Measurements from ENCODE around the gene TMEM45B.
"Not testable (repeated sequence)": the region's sequence is repeated elsewhere in the genome, so short reads cannot be mapped to it uniquely, and the experiment has no call there.

The TMEM45B gene

DNA sequence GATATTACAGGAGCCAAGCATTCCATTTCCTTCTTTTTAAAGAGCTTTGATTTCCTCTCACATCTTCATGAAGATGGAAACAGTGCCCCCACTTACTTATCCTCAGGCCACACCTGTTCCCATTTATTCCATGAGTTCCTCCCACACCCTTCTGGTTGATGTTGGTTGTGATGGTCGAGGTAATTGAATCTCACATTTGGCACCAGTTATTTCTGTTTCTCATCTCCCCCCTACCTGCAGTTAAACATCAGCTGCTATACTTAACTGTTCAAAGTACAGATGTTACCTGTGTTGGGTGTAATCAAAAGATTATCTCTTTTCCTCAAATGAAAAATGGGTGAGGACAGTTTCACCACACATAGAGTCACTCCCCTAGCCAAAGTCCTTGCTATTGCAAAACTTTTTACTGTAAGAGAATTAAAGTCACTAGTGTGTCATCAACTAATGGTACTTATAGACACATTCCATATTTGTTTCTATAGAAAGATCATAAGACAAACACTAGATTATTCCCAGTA is 1.9 kb downstream of the TMEM45B start:
- H3K4me2 ChIP-seq (ENCODE audit: low read length) = no peak overlapping the region
- no peak for TF ChIP-seq EZH2phosphoT487 (IDR thresholded peaks at IDR 0.05; ENCODE audit: low read depth)
- TF ChIP-seq, protein P1, sequence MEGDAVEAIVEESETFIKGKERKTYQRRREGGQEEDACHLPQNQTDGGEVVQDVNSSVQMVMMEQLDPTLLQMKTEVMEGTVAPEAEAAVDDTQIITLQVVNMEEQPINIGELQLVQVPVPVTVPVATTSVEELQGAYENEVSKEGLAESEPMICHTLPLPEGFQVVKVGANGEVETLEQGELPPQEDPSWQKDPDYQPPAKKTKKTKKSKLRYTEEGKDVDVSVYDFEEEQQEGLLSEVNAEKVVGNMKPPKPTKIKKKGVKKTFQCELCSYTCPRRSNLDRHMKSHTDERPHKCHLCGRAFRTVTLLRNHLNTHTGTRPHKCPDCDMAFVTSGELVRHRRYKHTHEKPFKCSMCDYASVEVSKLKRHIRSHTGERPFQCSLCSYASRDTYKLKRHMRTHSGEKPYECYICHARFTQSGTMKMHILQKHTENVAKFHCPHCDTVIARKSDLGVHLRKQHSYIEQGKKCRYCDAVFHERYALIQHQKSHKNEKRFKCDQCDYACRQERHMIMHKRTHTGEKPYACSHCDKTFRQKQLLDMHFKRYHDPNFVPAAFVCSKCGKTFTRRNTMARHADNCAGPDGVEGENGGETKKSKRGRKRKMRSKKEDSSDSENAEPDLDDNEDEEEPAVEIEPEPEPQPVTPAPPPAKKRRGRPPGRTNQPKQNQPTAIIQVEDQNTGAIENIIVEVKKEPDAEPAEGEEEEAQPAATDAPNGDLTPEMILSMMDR (IDR thresholded peaks at IDR 0.05; ENCODE audit: low read depth, low read length) = no peak
- H3K27me3 ChIP-seq (ENCODE audit: low read depth, low read length) = no peaks in the 10 kb centered on the region
- no peaks in the 10 kb centered on the region for H4K20me1 ChIP-seq (ENCODE audit: insufficient read depth, low read length)
- H3K79me2 ChIP-seq (ENCODE audit: low read length) = no peaks in the 10 kb centered on the region
- H3K27ac ChIP-seq (ENCODE audit: low read length) = no peak overlapping the region
- H2AFZ ChIP-seq (ENCODE audit: low read depth, low read length) = no peak overlapping the region
- no peaks in the 10 kb centered on the region for H3K4me1 ChIP-seq (ENCODE audit: low read length)
- H3K9me3 ChIP-seq (ENCODE audit: insufficient read depth, low read length) = no peaks in the 10 kb centered on the region
- no peak overlapping the region for H3K9ac ChIP-seq (ENCODE audit: low read length)
- H3K4me3 ChIP-seq (ENCODE audit: low read length) = no peak overlapping the region
- H3K36me3 ChIP-seq (replicated peaks; ENCODE audit: low read depth, low read length) = no peaks in the 10 kb centered on the region

DNA sequence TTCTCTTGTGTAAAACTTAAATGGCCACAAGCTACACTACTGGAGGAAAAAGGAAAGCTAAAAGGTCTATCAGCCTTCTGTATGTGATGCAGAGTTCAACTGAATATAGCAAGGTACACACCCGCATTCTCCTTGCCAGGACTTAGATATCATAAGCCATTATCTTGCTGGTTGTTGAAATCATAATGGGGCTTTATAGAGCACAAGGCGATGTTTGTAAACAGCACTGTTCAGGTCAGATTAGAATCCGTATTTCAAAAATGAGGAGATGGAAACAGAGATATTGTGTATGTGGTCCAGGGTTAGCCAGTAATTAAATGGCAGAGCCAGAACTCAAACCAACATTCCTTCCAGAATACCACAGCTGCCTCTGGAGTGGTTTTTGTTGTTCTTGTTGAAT is 2.6 kb downstream of the TMEM45B start:
- not testable (repeated sequence) for H3K4me1 ChIP-seq (ENCODE audit: low read length); H3K27me3 ChIP-seq (ENCODE audit: low read depth, low read length); H3K9ac ChIP-seq (ENCODE audit: low read length); H3K4me3 ChIP-seq (ENCODE audit: low read length); H2AFZ ChIP-seq (ENCODE audit: low read depth, low read length); H3K9me3 ChIP-seq (ENCODE audit: insufficient read depth, low read length); H3K27ac ChIP-seq (ENCODE audit: low read length); H4K20me1 ChIP-seq (ENCODE audit: insufficient read depth, low read length); H3K4me2 ChIP-seq (ENCODE audit: low read length); H3K79me2 ChIP-seq (ENCODE audit: low read length); H3K36me3 ChIP-seq (replicated peaks; ENCODE audit: low read depth, low read length)

GRCh38 chr11:129819237-129819636 is 3.6 kb downstream of the TMEM45B start:
- H4K20me1 ChIP-seq (ENCODE audit: insufficient read depth, low read length) = no peaks in the 10 kb centered on the region
- H3K79me2 ChIP-seq (ENCODE audit: low read length) = no peaks in the 10 kb centered on the region
- no peaks in the 10 kb centered on the region for H3K36me3 ChIP-seq (replicated peaks; ENCODE audit: low read depth, low read length)
- H3K4me1 ChIP-seq (ENCODE audit: low read length) = no peaks in the 10 kb centered on the region
- H2AFZ ChIP-seq (ENCODE audit: low read depth, low read length) = no peak overlapping the region
- no peak for TF ChIP-seq EZH2phosphoT487 (IDR thresholded peaks at IDR 0.05; ENCODE audit: low read depth)
- TF ChIP-seq, protein P1 (IDR thresholded peaks at IDR 0.05; ENCODE audit: low read depth, low read length) = no peak
- no peak overlapping the region for H3K4me2 ChIP-seq (ENCODE audit: low read length)
- H3K4me3 ChIP-seq (ENCODE audit: low read length) = no peak overlapping the region
- H3K27me3 ChIP-seq (ENCODE audit: low read depth, low read length) = no peaks in the 10 kb centered on the region
- no peak overlapping the region for H3K9ac ChIP-seq (ENCODE audit: low read length)
- no peaks in the 10 kb centered on the region for H3K9me3 ChIP-seq (ENCODE audit: insufficient read depth, low read length)
- H3K27ac ChIP-seq (ENCODE audit: low read length) = no peak overlapping the region

DNA sequence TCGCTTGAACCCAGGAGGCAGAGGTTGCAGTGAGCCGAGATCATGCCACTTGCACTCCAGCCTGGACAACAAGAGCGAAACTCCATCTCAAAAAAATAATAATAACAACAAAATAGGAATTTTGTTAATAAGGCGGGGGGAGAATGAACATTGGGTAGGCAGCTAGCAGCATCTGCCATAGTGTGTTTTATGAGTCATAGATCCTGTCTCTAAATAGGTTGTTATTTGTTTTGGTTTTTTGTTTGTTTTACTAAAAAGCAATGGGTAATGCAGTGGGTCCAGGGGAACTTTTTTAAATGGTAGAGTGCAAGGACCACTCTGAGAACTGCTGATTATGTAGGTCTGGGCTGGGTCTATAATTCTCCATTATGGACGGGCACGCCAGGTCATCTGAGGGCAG is 4.6 kb downstream of the TMEM45B start:
- H4K20me1 ChIP-seq (ENCODE audit: insufficient read depth, low read length); H3K36me3 ChIP-seq (replicated peaks; ENCODE audit: low read depth, low read length); H3K27ac ChIP-seq (ENCODE audit: low read length); H3K9me3 ChIP-seq (ENCODE audit: insufficient read depth, low read length); H3K4me3 ChIP-seq (ENCODE audit: low read length); H3K4me1 ChIP-seq (ENCODE audit: low read length); H3K4me2 ChIP-seq (ENCODE audit: low read length); H3K79me2 ChIP-seq (ENCODE audit: low read length); H3K9ac ChIP-seq (ENCODE audit: low read length); H2AFZ ChIP-seq (ENCODE audit: low read depth, low read length); H3K27me3 ChIP-seq (ENCODE audit: low read depth, low read length): not testable (repeated sequence)

- not testable (repeated sequence) for H3K9ac ChIP-seq (ENCODE audit: low read length); H3K27ac ChIP-seq (ENCODE audit: low read length); H3K4me1 ChIP-seq (ENCODE audit: low read length); H2AFZ ChIP-seq (ENCODE audit: low read depth, low read length); H4K20me1 ChIP-seq (ENCODE audit: insufficient read depth, low read length); H3K36me3 ChIP-seq (replicated peaks; ENCODE audit: low read depth, low read length); H3K4me3 ChIP-seq (ENCODE audit: low read length); H3K9me3 ChIP-seq (ENCODE audit: insufficient read depth, low read length); H3K79me2 ChIP-seq (ENCODE audit: low read length); H3K4me2 ChIP-seq (ENCODE audit: low read length); H3K27me3 ChIP-seq (ENCODE audit: low read depth, low read length)
Measured at GRCh38 chr11:129823281-129823680, 7.6 kb downstream of the TMEM45B start.

- not testable (repeated sequence) for H4K20me1 ChIP-seq (ENCODE audit: insufficient read depth, low read length); H3K9ac ChIP-seq (ENCODE audit: low read length); H3K4me2 ChIP-seq (ENCODE audit: low read length); H3K27me3 ChIP-seq (ENCODE audit: low read depth, low read length); H2AFZ ChIP-seq (ENCODE audit: low read depth, low read length); H3K4me3 ChIP-seq (ENCODE audit: low read length); H3K9me3 ChIP-seq (ENCODE audit: insufficient read depth, low read length); H3K27ac ChIP-seq (ENCODE audit: low read length); H3K4me1 ChIP-seq (ENCODE audit: low read length); H3K36me3 ChIP-seq (replicated peaks; ENCODE audit: low read depth, low read length); H3K79me2 ChIP-seq (ENCODE audit: low read length)
Measured at GRCh38 chr11:129823799-129824198, 8.2 kb downstream of the TMEM45B start.

Data from OCI-LY3 (cell line).